GM12892 (cell line): ENCODE results near the gene METAP1D.

Source experiments
- POLR2A ChIP-seq: IDR thresholded peaks from 2 replicates; pipeline ENCODE4 v1.6.1; 2011; ENCODE audit warnings: low read depth, low read length, control low read depth
- POLR2AphosphoS5 ChIP-seq: IDR thresholded peaks from 2 replicates; pipeline ENCODE4 v1.6.1; 2011; ENCODE audit warnings: low read depth, low read length, control low read depth
- TAF1 ChIP-seq: IDR thresholded peaks from 2 replicates; pipeline ENCODE4 v1.6.1; 2011; ENCODE audit warnings: low read depth, mild to moderate bottlenecking, control low read depth, low read length, borderline replicate concordance

DNA sequence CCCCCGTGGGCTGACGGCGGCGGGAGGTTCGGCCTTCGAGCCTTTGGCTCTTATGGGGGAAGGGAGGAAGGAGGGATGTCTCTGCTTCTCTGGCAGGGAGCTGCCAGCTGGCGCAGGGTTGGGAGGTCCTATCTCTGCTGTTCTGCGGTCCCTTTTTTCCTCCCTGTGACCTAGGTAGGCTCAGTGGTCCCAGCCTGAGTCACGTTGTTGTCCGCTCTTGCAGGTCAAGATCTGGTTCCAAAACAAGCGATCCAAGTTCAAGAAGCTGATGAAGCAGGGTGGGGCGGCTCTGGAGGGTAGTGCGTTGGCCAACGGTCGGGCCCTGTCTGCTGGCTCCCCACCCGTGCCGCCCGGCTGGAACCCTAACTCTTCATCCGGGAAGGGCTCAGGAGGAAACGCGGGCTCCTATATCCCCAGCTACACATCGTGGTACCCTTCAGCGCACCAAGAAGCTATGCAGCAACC, 88.1 kb downstream of the METAP1D start:
- TF ChIP-seq POLR2AphosphoS5 (no peak), POLR2A (no peak), TAF1 (no peak)
